Tibial artery (tissue), 4 donors: ENCODE data around the gene ABTB2.

Source experiments
- DNase-seq, 2 donors: peaks; one replicate each; pipeline ENCODE4 v3.0.0-alpha.2; 2019
- H3K27ac ChIP-seq, 2 donors: fragments of 200-600 bp; sonication (generic) in 1 of 2; 1 replicate in 1 of 2; 2 replicates in 1 of 2; pipeline ENCODE4 v1.5.1; 2018 to 2019; ENCODE audit warnings: mild to moderate bottlenecking in 1 of 2
- H3K27me3 ChIP-seq, 2 donors: fragments of 200-600 bp; sonication (generic) in 1 of 2; one replicate each; pipeline versions ENCODE4 v1.5.1 to v1.6.0; 2016 to 2019
- H3K36me3 ChIP-seq, 3 donors: fragments of 200-600 bp; sonication (generic) in 2 of 3; one replicate each; pipeline ENCODE4 v1.5.1; 2016 to 2019; ENCODE audit warnings: mild to moderate bottlenecking in 2 of 3
- H3K4me1 ChIP-seq, 4 donors: fragments of 200-600 bp; sonication (generic) in 2 of 4; 1 replicate in 3 of 4; 2 replicates in 1 of 4; pipeline ENCODE4 v1.5.1; 2016 to 2019
- H3K4me3 ChIP-seq, 2 donors: fragments of 200-600 bp; sonication (generic) in 1 of 2; 1 replicate in 1 of 2; 2 replicates in 1 of 2; pipeline ENCODE4 v1.5.1; 2018 to 2019; ENCODE audit warnings: mild to moderate bottlenecking in 2 of 2
- H3K9me3 ChIP-seq, 3 donors: fragments of 200-600 bp; sonication (generic) in 1 of 3; one replicate each; pipeline ENCODE4 v1.5.1; 2016 to 2019
- intact Hi-C: fragments of 100-400 bp; cut with DNase I; formaldehyde crosslinking; loops from one replicate; pipeline ENCODE4 v1.15.0; 2023; ENCODE audit warnings: low total_unique reads
- TF ChIP-seq, protein P1 (sequence below), 2 experiments: fragments of 200-600 bp in 1 of 2; fragments of 450-650 bp in 1 of 2; IDR thresholded peaks; one replicate each; pipeline ENCODE4 v1.5.1; 2017 to 2019; ENCODE audit warnings: antibody characterized with exemption in 2 of 2, mild to moderate bottlenecking in 1 of 2, moderate library complexity in 1 of 2

Gene ABTB2

DNA sequence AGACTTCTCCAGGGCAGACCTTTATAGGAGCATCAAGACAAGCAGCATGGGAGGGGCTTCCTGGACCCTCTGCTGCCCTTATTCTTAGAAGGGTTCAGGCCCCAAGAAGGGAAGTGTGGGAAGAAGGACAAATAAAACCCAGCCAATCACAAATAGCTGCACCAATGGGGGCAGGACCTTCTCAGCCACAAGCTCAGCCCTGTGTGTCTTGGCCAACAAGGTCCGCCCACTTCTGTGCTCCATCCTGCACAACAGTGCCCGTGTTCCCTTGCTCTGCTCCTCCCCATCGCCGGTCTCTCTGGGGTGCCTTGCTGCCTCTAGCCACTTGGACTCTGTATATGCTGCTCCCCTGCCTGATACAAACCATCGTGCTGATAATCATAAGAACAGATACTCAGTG lies 166.2 kb downstream of the ABTB2 start:
- TF ChIP-seq, protein P1, sequence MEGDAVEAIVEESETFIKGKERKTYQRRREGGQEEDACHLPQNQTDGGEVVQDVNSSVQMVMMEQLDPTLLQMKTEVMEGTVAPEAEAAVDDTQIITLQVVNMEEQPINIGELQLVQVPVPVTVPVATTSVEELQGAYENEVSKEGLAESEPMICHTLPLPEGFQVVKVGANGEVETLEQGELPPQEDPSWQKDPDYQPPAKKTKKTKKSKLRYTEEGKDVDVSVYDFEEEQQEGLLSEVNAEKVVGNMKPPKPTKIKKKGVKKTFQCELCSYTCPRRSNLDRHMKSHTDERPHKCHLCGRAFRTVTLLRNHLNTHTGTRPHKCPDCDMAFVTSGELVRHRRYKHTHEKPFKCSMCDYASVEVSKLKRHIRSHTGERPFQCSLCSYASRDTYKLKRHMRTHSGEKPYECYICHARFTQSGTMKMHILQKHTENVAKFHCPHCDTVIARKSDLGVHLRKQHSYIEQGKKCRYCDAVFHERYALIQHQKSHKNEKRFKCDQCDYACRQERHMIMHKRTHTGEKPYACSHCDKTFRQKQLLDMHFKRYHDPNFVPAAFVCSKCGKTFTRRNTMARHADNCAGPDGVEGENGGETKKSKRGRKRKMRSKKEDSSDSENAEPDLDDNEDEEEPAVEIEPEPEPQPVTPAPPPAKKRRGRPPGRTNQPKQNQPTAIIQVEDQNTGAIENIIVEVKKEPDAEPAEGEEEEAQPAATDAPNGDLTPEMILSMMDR (IDR thresholded peaks at IDR 0.05) = no peak
- Histone ChIP-seq H3K9me3 (no peaks in the 10 kb centered on the region), H3K27me3 (no peaks in the 10 kb centered on the region), H3K4me1 (peaks cover 0 to 31% (median 13%) of the 10 kb centered on the region in 4 donors), H3K4me3 (no peak overlapping the region), H3K27ac (peak overlapping the region; percentile 74 to 77), H3K36me3 (peaks cover 0 to 6% (median 2%) of the 10 kb centered on the region in 3 donors)
- no peak for DNase-seq
- intact Hi-C loops = no loop called here

DNA sequence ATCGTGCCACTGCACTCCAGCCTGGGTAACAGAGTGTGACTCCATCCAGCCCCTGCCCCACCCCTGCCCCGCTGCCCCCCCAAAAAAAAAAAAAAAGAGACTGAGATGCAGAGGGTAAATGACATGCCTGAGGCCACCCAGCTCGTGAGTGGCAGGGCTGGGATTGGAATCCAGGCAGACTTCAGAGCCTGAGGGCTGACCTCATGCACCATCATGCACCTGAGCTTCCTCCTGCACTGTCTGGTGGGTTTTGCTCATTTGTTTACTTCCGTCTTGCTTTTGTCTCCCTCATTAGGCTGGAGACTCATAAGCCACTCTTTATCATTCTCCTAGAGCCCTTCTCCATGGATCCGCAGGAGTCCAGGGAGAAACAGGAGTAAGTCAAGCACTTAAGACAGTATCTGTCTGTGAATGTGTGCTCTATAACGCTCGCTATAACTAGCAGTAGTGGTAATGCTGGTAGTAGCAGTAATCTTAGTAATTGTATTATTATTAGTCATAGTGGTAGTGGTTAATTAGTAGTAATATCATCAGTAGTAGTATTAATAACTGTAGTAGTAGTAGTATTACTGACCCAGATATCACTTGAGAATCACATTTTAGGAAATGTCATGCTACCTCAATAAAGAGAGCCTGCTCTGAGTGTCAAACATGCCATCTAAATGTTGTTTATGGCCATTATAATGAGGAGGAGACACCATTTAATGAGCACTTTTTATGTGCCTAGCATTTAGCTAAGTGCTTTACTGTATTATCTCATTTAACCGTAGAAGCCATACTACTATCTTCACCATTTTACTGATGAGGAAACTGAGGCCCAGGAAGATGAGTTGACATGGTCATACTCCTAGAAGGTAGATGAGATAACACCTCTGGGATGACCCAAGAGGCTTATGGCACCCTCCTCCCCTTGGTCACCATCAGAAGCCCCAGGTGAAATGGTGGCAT lies 167.3 kb downstream of the ABTB2 start:
- intact Hi-C loops = no loop called here
- Histone ChIP-seq H3K4me1 (peaks cover 0 to 40% (median 19%) of the 10 kb centered on the region in 4 donors), H3K27ac (no peak overlapping the region), H3K4me3 (no peak overlapping the region), H3K27me3 (no peaks in the 10 kb centered on the region), H3K9me3 (no peaks in the 10 kb centered on the region), H3K36me3 (no peaks in the 10 kb centered on the region)
- TF ChIP-seq, protein P1 (IDR thresholded peaks at IDR 0.05) = no peak
- no peak for DNase-seq

DNA sequence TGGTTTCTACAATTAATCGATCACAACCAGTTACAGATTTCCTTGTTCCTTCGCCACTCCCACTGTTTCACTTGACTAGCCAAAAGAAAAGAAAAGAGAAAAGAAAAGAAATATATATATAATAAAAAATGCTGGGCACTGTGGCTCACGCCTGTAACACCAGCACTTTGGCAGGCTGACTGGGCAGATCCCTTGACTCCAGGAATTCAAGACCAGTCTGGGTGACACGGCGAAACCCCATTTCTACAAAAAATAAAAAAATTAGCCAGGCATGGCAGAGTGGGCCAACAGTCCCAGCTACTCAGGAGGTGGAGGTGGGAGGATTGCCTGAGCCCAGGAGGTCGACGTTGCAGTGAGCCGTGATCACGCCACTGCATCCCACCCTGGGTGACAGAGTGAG lies 168.6 kb downstream of the ABTB2 start:
- Histone ChIP-seq H3K27ac (no peak overlapping the region), H3K4me3 (no peak overlapping the region), H3K9me3 (no peaks in the 10 kb centered on the region), H3K4me1 (peaks cover 0 to 40% (median 19%) of the 10 kb centered on the region in 4 donors), H3K27me3 (no peaks in the 10 kb centered on the region), H3K36me3 (no peaks in the 10 kb centered on the region)
- intact Hi-C loops = no loop called here
- no peak for DNase-seq
- TF ChIP-seq, protein P1 (IDR thresholded peaks at IDR 0.05) = no peak

DNA sequence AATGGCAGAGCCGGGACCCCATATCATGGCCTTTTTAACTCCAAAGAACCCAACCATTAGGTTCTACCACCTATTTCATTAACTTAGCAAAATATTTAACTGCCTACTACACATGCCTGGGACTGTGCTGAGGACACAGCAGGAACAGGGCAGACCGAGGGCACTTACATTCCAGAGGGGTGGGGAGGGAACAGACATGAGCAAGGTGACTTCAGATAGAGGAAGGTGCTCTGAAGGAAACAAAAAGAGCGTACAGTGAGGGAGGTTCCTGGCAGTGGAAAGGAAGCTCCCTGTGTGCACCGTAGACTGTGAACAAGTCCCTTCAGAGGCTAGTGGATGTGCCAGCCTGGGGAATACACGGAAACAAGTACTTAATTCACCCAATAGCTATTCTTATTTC lies 169.6 kb downstream of the ABTB2 start:
- no peaks in the 10 kb centered on the region for H3K36me3 ChIP-seq
- H3K27me3 ChIP-seq = no peaks in the 10 kb centered on the region
- peaks cover 0 to 33% (median 14%) of the 10 kb centered on the region in 4 donors for H3K4me1 ChIP-seq
- TF ChIP-seq, protein P1 (IDR thresholded peaks at IDR 0.05) = no peak
- no peak overlapping the region for H3K4me3 ChIP-seq
- H3K27ac ChIP-seq = no peak overlapping the region
- no peaks in the 10 kb centered on the region for H3K9me3 ChIP-seq
- intact Hi-C loops = no loop called here
- DNase-seq = no peak

DNA sequence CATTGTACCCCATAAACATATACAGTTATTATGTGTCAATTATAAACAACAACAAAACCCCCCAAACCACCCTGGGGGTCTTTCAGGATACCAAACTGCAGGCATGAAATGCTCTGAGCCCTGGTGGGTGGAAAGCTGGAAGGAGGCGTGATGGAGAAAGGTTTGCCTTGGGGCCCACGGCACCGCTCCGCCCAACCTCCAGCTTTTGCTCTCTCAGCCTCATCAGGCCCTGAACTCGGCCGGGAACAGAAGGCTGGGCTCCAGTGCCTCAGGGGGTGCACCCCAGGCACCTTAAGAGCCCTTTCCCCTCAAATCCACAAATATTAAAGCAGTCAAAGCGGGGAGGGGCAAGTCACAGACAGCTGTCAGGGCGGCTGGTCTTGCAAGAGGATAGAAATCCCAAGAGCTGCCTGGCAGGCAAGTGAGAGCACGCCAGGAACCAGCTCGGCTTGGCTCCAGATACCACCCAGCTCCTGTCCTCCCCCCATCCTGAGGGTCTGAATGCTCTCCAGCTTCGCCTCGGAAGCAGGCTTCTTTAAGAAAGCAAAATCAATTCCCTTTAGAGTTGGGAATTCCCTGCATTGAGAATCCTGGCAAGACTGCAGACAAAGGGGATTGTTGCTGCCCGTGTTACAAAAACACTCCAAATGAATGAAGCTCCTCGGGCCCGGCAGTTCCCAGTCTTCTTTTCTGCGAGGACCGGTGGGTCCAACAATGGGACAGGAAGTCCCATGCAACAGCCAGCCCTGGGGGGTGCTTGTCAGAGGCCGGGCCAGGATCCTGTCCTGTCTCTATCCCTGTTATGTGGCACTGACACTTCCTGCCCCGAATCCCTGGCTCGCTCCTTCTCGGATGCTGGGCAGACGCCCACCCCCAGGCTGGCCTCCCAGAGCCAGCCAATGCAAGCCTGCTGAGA lies 171.6 kb downstream of the ABTB2 start:
- Histone ChIP-seq H3K9me3 (no peaks in the 10 kb centered on the region), H3K27me3 (no peaks in the 10 kb centered on the region), H3K4me3 (no peak overlapping the region), H3K36me3 (no peaks in the 10 kb centered on the region), H3K27ac (no peak overlapping the region), H3K4me1 (peaks cover 0 to 17% (median 6%) of the 10 kb centered on the region in 4 donors)
- intact Hi-C loops = no loop called here
- TF ChIP-seq, protein P1 (IDR thresholded peaks at IDR 0.05) = no peak
- no peak for DNase-seq
